ENCODE results near the gene TP53I3.

- TF ChIP-seq, protein P1, sequence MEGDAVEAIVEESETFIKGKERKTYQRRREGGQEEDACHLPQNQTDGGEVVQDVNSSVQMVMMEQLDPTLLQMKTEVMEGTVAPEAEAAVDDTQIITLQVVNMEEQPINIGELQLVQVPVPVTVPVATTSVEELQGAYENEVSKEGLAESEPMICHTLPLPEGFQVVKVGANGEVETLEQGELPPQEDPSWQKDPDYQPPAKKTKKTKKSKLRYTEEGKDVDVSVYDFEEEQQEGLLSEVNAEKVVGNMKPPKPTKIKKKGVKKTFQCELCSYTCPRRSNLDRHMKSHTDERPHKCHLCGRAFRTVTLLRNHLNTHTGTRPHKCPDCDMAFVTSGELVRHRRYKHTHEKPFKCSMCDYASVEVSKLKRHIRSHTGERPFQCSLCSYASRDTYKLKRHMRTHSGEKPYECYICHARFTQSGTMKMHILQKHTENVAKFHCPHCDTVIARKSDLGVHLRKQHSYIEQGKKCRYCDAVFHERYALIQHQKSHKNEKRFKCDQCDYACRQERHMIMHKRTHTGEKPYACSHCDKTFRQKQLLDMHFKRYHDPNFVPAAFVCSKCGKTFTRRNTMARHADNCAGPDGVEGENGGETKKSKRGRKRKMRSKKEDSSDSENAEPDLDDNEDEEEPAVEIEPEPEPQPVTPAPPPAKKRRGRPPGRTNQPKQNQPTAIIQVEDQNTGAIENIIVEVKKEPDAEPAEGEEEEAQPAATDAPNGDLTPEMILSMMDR (IDR thresholded peaks at IDR 0.05): no peak
- no peak for TF ChIP-seq POLR2AphosphoS5 (IDR thresholded peaks at IDR 0.05)
- no peak for TF ChIP-seq POLR2A (IDR thresholded peaks at IDR 0.05)
- no peak for TF ChIP-seq EP300 (IDR thresholded peaks at IDR 0.05)
Measured at GRCh38 chr2:24047703-24048033, 37.0 kb downstream of the TP53I3 start.
